ENCODE data around the gene ESRRG. TPM values are rescaled to one million over a fixed set of nuclear protein-coding genes. Genes with fewer than 3 reads are reported as not detected.
"Not testable (repeated sequence)": the region's sequence is repeated elsewhere in the genome, so short reads cannot be mapped to it uniquely, and the experiment has no call there.

Gene ESRRG
- total and polyA plus RNA-seq, 5 experiments from 2014 or later = not detected

GRCh38 chr1:216531263-216532239, 191.7 kb downstream of the ESRRG start:
- Mint-ChIP-seq H3K4me1 (peaks cover 0 to 2% (median under 1%) of the 10 kb centered on the region in 4 donors), H3K36me3 (no peaks in the 10 kb centered on the region), H3K9me3 (peaks cover 0 to 27% (median 3%) of the 10 kb centered on the region in 9 donors), H3K4me3 (peak overlapping the region in 3 of 10 donors; percentile 26 to 43 (median 34)), H3K27me3 (no peaks in the 10 kb centered on the region), H3K27ac (no peak overlapping the region)
- POLR2A ChIA-PET = no interaction called here
- ATAC-seq = no peak
- no peak for DNase-seq

GRCh38 chr1:216529851-216530250, 193.4 kb downstream of the ESRRG start:
- H3K36me3 Mint-ChIP-seq, DNase-seq, H3K27me3 Mint-ChIP-seq, POLR2A ChIA-PET, H3K27ac Mint-ChIP-seq, H3K4me1 Mint-ChIP-seq, ATAC-seq, H3K4me3 Mint-ChIP-seq: not testable (repeated sequence)
- H3K9me3 Mint-ChIP-seq = peaks cover 0 to 11% (median 3%) of the 10 kb centered on the region in 9 donors

GRCh38 chr1:216528816-216529215, 194.4 kb downstream of the ESRRG start:
- Mint-ChIP-seq H3K9me3 (peaks cover 0 to 11% (median 3%) of the 10 kb centered on the region in 9 donors), H3K4me1 (peaks cover 0 to 2% (median under 1%) of the 10 kb centered on the region in 4 donors), H3K27ac (no peak overlapping the region), H3K4me3 (no peak overlapping the region), H3K27me3 (no peaks in the 10 kb centered on the region), H3K36me3 (no peaks in the 10 kb centered on the region)
- DNase-seq (no peak), ATAC-seq (no peak)
- POLR2A ChIA-PET = no interaction called here

GRCh38 chr1:216523449-216524190, 199.6 kb downstream of the ESRRG start:
- Mint-ChIP-seq H3K9me3 (peaks cover 0 to 11% (median 2%) of the 10 kb centered on the region in 9 donors), H3K27me3 (no peaks in the 10 kb centered on the region), H3K4me1 (no peaks in the 10 kb centered on the region), H3K36me3 (no peaks in the 10 kb centered on the region), H3K27ac (no peak overlapping the region), H3K4me3 (no peak overlapping the region)
- ATAC-seq (no peak), DNase-seq (no peak)
- POLR2A ChIA-PET = no interaction called here

- Mint-ChIP-seq H3K4me1 (no peaks in the 10 kb centered on the region), H3K4me3 (no peak overlapping the region), H3K27ac (no peak overlapping the region), H3K27me3 (no peaks in the 10 kb centered on the region), H3K9me3 (peaks cover 0 to 14% (median 2%) of the 10 kb centered on the region in 9 donors), H3K36me3 (no peaks in the 10 kb centered on the region)
- no peak for ATAC-seq
- POLR2A ChIA-PET = no interaction called here
- no peak for DNase-seq
These were observed 200.2 kb downstream of the ESRRG start for GRCh38 chr1:216523043-216523442.

- Mint-ChIP-seq H3K36me3 (no peaks in the 10 kb centered on the region), H3K9me3 (peaks cover 0 to 9% (median 2%) of the 10 kb centered on the region in 9 donors), H3K27ac (no peak overlapping the region), H3K4me3 (no peak overlapping the region), H3K4me1 (no peaks in the 10 kb centered on the region), H3K27me3 (no peaks in the 10 kb centered on the region)
- ATAC-seq (no peak), DNase-seq (no peak)
- POLR2A ChIA-PET = no interaction called here
These were observed 201.8 kb downstream of the ESRRG start for GRCh38 chr1:216521477-216521876.

GRCh38 chr1:216518844-216519627, 204.2 kb downstream of the ESRRG start:
- Mint-ChIP-seq H3K27ac (no peak overlapping the region), H3K36me3 (no peaks in the 10 kb centered on the region), H3K4me3 (no peak overlapping the region), H3K9me3 (peaks cover 0 to 9% (median 0%) of the 10 kb centered on the region in 9 donors), H3K4me1 (no peaks in the 10 kb centered on the region), H3K27me3 (no peaks in the 10 kb centered on the region)
- POLR2A ChIA-PET = no interaction called here
- no peak for ATAC-seq
- no peak for DNase-seq

- H3K36me3 Mint-ChIP-seq = no peaks in the 10 kb centered on the region
- no peaks in the 10 kb centered on the region for H3K4me1 Mint-ChIP-seq
- H3K9me3 Mint-ChIP-seq = peaks cover 0 to 6% (median 3%) of the 10 kb centered on the region in 9 donors
- POLR2A ChIA-PET = no interaction called here
- ATAC-seq (no peak), DNase-seq (no peak)
- H3K27me3 Mint-ChIP-seq = peaks cover 0 to 2% (median 0%) of the 10 kb centered on the region in 5 donors
- H3K4me3 Mint-ChIP-seq = no peak overlapping the region
- no peak overlapping the region for H3K27ac Mint-ChIP-seq
These were observed 220.6 kb downstream of the ESRRG start for GRCh38 chr1:216502528-216503162.

GRCh38 chr1:216500273-216500967, 222.8 kb downstream of the ESRRG start:
- no peak overlapping the region for H3K4me3 Mint-ChIP-seq
- DNase-seq (no peak), ATAC-seq (no peak)
- H3K4me1 Mint-ChIP-seq = no peaks in the 10 kb centered on the region
- POLR2A ChIA-PET = no interaction called here
- peaks cover 0 to 9% (median 5%) of the 10 kb centered on the region in 9 donors for H3K9me3 Mint-ChIP-seq
- no peak overlapping the region for H3K27ac Mint-ChIP-seq
- H3K27me3 Mint-ChIP-seq = peaks cover 0 to 1% (median 0%) of the 10 kb centered on the region in 5 donors
- H3K36me3 Mint-ChIP-seq = no peaks in the 10 kb centered on the region

GRCh38 chr1:216499581-216500272, 223.5 kb downstream of the ESRRG start:
- POLR2A ChIA-PET = no interaction called here
- no peak for ATAC-seq
- H3K27ac Mint-ChIP-seq = no peak overlapping the region
- peaks cover 0 to 1% (median 0%) of the 10 kb centered on the region in 5 donors for H3K27me3 Mint-ChIP-seq
- DNase-seq = no peak
- H3K36me3 Mint-ChIP-seq = no peaks in the 10 kb centered on the region
- no peaks in the 10 kb centered on the region for H3K4me1 Mint-ChIP-seq
- no peak overlapping the region for H3K4me3 Mint-ChIP-seq
- H3K9me3 Mint-ChIP-seq = peaks cover 0 to 9% (median 5%) of the 10 kb centered on the region in 9 donors

GRCh38 chr1:216498277-216498676, 225.0 kb downstream of the ESRRG start:
- no peaks in the 10 kb centered on the region for H3K36me3 Mint-ChIP-seq
- peaks cover 0 to 1% (median 0%) of the 10 kb centered on the region in 5 donors for H3K27me3 Mint-ChIP-seq
- no peak for ATAC-seq
- H3K9me3 Mint-ChIP-seq = peaks cover 2 to 9% (median 5%) of the 10 kb centered on the region in 9 donors
- no peak overlapping the region for H3K4me3 Mint-ChIP-seq
- DNase-seq = no peak
- H3K4me1 Mint-ChIP-seq = no peaks in the 10 kb centered on the region
- POLR2A ChIA-PET = no interaction called here
- peak overlapping the region in 1 of 10 donors; percentile 29 for H3K27ac Mint-ChIP-seq
